ENCODE results near the gene CTNNA2.

The CTNNA2 gene

DNA sequence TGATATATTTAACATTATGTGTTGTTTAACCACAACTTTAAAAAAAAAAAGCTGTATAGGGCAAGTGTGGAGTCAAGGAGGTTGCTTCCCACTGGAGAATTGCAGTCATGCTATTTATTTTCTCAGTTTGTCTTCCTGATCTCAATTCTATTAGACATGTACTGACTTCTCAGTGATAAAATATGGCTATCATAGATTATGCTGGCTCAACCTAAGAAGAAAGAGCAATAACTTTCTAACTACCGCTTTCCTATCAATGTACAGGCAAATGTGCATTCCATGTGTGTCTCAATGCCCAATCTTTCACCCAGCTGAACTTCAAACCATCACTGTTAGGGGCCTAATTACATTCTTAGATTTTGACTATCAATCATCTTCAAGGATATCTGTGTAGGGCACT is 201.4 kb downstream of the CTNNA2 start:
- no peak for DNase-seq

DNA sequence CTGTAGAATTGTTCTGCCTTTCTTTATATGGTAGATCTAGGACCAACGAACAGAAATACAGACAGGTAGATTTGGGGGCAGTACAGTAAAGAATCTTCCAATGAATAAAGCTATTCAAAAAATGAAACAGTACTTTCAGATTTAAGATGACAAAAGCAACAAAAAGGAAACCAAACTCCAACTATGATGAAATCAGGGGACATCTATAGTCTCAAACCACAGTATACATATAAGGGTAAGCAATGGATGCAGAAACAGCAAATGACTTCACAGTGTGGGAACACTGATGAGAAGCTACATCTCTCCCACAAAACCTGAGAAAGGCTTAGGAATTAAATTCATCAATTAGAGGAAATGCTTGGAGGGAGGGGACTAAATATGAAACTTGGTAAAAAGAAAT is 202.5 kb downstream of the CTNNA2 start:
- DNase-seq = no peak

DNA sequence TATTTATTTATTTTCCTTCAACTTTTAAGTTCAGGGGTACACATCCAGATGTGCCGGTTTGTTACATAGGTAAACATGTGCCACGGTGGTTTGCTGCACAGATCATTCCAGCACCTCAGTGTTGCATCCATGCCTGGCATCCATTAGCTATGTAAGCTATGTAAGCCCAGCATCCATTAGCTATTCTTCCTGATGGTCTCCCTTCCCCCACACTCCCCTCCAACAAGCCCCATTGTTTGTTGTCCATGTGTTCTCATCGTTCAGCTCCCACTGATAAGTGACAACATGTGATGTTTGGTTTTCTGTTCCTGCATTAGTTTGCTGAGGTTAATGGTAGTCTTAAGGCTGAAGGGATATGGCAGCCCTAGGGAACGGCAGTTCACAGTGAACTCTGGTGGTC is 203.4 kb downstream of the CTNNA2 start:
- DNase-seq = no peak

DNA sequence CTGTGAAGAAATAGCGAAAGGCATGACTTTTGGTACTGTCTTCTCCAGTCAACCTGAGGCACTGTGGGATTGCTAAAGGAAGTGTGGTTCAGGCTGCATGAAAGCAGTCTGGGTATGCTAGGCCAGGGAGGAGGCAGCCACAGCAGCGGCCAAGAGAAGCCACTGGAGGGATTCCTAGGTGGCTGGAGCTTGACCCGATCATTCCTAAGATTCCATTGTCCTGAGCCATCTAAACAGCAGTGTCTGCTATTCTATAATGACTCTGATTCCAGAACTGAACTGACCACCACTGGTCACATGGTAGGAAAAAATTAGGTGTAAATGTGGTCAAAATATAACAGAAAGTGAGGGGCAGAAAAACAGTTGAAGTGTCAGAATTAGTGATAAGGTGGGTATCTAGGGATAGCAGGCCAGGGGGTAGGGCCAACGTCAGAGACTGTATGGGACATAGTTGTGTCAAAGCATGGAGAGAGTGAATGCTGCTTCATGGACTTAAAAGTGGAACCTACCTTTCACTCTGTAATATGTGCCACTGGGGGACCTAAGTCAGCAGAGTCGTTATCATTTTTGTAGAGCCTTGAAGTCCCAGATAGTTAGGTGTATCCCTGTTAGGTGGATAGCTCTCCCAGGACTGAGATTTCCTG is 204.6 kb downstream of the CTNNA2 start:
- DNase-seq = no peak

DNA sequence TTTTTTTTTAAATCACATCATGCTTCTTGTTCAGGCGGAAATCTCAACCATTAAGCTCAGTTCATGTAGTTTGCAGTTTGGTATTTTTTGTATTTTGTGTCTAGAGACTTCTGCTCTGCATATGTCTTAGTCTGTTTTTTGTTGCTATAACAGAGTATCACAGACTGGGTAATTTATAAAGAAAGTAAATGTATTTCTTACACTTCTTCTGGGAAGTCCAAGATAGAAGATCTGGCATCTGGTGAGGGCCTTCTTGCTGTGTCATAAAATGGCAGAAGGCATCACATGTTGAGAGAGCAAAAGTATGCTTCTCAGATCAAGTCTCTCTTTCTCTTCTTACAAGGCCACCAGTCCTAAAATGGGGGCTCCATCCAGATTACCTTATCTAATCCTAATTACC is 208.2 kb downstream of the CTNNA2 start:
- DNase-seq = no peak

DNA sequence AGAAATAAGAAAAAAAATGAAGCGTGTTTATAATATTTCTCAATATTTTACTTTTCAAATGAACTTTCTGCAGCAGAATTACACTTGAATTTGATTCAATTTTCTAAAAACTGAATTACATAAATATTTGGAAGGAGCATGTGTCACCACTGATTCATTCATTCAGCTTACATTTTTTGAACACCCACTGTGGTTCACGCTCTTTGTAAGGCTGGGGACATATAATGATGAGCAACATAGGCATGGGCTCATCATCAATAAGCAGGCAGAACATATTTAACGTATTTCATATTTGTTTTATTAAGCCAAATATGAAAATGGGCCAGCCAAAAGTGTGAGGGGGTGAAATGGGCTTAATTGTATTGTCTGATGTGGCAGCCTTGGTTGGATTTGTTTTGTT is 209.1 kb downstream of the CTNNA2 start:
- no peak for DNase-seq

DNA sequence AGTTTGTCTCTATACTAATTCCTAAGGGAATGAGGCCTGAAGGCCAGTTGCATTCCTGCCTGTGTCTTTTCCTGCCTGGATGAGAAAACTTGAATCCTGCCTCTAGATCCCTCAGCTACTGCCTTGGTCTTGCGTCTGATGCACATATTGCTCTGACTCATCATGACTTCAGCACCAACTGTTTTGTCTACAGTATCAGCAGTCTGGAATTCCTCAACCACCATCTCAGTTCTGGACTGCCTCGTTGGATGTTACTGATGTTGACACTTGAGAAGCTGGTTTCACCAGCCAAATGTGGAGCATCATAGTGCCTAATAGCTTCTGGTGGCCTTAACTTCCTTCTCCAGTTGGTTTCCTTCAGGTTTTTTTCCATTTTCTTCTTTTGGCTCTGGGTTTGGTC is 211.0 kb downstream of the CTNNA2 start:
- no peak for DNase-seq

DNA sequence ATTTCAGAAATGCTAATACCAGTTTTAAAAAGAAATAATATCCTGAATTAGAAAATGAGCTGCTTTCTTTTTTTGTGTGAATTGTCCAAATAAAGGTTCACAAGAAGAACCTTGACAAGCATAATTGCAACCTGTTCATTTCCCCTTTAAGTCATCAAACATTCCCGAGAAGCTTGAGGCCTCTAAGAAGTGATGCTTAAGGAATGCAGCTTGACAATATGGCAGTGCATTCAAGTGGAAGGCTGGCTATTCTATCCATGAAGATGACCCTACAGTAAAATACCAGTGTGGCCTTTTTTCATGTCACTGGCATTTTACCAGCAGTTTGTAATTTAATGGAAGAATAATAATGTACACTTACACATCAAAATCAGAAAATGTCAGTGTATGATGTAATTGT is 216.7 kb downstream of the CTNNA2 start:
- no peak for DNase-seq

DNA sequence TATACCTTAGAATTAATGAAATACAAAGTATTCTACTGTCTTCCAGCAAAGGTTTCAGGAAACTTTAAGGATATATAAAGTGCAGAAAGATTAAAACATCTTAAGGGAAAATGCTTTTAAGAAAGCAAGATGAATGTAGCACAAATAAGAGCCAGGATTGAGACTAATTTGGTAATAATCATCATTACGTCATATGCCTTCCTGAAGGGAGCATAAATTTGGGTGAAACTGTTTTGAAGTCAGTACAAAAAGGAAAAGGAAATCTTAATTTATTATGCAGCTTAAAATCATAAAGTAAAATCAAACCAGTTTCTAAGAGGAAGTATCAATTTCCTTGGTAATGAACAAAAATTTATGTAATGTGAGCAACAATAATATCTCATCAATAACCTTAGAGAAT is 221.7 kb downstream of the CTNNA2 start:
- DNase-seq = no peak

DNA sequence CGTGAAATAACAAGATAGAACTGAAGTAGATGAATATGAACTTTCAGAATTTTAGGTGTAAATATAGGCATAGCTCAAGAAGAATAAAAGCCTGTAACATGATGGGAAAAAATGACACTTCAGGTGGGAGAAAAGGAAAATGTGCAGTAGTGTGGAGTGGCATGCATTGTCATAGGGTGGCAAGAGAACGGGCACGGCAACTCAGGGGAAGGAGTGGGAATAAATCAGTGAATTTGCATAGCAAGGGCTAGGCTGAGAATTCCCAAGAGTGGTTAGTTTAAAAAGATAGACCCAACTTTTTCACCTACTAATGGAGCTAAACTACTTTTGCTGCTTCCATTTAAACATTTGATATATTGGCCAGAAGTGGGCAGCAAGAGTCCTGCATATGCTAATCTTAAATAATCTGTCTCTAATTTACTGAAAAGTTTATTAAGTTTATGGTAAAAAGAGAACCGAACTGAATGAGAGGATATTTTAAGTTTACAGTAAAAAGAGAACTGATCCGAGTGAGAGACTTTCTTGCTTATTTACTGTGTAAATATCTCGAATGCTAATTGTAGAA is 228.1 kb downstream of the CTNNA2 start:
- DNase-seq = no peak

DNA sequence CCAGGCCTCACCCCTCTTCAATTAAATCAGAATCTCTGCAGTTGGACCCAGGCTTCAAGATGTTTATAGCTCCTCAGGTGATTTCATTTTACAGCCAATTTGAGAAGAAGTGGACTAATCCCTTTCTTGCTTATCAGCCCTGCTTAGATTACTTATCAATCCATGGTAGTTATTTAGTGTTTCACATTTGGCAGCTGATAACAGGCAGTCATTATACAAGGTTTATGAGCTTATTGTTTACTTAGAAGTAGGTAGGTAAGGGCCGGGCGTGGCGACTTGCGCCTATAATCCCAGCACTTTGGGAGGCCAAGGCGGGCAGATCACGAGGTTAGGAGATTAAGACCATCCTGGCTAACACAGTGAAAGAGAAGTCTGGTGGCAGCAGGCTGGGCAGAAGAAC is 237.5 kb downstream of the CTNNA2 start:
- no peak for DNase-seq

DNA sequence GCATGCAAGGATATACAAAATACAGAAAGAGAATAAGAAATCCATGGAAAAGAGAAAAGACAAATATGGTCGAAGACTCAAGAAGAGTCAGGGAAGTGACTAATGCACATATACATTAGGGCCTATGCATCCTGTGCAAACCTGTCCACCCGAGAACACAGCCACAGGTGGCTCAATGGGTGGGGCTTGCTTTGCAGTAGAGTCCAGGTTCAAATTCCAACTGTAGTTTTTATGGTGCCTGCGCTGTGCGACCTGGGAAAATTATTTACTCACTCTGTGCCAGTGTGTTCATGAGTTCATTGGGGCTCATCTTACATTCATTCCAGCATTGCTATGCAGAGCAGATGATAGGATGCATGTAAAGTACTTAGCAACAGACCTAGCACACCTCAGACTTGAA is 244.7 kb downstream of the CTNNA2 start:
- no peak for DNase-seq

DNA sequence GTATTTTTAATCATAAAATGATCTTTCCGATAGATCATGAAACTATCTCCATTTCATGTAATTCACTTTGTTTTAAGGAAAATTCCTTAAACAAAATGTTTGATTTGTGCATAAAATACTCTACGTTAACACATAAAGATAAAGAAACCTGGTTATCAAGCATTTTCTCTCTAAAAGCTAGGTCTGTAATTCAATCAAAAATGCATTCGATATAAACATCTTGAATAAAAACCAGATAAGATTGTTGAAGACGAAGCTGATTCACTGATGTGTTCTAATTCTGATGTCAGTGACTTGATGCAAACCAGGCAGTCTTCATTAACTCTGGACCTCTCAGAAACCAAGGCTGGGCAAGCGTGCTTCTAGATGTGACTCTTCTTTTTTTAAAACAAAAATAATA is 245.2 kb downstream of the CTNNA2 start:
- no peak for DNase-seq

DNA sequence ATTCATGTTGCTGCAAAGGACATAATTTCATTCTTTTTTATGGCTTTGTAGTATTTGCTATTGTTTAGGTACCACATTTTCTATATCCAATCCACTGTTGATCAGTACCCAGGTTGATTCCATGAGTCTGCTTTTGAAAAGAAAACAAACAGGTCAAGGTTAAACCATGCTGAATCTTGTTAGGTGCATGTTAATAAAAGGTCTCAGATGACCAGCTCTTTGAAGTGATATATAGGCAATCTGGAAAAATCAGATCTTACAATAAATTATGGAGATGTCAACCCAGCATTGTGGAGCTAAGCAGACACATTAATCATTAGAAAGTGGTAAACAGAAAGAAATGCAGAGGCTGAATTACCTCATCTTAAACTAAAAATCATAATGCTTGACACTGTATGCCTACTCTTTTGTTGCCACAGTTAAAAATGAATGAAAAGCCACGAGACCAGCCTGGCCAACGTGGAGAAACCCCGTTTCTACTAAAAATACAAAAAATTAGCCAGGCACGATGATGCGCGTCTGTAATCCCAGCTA is 246.0 kb downstream of the CTNNA2 start:
- no peak for DNase-seq

DNA sequence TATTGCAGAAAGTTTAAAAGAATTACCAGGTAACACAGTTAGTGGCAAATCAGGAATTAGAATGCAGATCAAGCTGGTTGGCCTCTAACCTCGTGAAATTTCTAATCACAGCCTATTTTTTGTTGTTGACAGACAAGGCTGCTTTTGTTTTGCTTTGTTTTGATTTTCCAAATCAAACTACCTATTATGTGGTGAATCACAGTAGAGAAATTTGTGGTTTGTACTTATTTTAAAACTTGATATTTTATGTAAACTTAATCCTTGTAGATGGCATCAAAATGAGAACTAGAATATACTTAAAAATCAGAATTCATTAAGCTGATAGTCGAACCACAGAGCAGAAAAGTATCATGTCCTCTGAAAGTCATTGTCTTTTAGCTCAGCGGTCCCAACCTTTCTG is 258.1 kb downstream of the CTNNA2 start:
- no peak for DNase-seq

DNA sequence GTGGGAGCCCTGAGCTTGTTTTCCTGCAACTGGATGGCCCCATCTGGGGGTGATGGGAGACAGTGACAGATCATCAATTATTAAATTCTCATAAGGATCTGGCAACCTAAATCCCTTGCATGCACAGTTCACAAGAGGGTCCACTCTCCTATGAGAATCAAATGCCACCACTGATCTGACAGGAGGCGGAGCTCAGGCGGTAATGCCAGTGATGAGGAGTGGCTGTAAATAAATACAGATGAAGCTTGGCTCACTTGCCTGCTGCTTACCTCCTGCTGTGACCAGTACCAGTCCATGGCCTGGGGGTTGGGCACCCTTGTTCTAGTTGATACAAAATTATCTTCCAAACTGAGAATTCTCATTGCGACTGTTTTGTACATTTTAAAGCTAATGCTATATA is 258.6 kb downstream of the CTNNA2 start:
- no peak for DNase-seq

DNA sequence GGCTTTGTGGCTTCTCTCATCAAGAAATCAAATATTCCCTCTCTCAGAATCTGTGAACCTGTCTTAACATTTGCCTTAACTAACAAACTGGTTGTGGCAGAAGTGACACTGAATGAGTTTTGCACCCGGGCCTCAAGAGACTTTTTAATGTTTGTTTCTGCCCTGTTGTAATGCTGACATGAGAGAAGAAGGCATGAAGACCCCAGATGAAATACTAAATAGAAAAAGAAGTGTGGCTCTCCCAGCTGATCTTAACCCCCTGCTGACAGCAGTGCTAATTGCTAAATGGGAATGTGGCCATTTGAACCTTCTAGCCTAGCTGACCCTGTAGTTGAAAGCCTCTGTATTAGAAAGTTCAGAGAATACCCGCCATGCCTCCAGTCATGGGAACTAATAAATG is 261.2 kb downstream of the CTNNA2 start:
- DNase-seq = no peak

DNA sequence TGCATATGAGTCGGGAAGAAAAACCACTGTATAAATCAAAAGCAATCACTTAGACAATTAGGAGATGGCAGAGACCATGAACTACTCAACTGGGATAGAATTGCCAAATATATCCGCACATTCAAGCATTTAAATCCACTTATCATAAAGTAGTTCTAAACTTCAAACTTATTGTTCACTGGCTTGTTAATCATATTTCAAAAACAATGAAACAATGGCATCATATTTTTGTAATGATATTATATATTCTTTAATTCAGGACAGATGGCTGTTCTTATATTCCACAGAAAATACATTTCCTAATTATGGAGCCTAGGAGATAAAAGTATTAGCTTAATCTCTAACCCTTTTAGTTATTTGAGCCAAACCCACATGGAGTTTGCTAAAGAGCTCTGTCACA is 263.6 kb downstream of the CTNNA2 start:
- DNase-seq = no peak

DNA sequence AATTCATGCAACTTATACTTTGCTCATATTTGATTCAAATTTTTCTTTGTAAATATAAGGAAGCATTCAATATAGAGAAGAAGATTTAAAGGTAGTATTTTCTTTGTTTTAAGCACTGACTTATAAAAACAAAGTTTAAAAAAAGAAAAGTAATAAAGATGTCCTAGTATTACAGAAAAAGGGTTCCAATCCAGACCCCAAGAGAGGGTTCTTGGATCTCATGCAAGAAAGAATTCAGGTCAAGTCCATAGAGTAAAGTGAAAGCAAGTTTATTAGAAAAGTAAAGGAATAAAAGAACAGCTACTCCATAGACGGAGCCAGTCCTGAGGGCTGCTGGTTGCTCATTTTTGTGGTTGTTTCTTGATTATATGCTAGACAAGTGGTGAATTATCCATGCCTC is 267.9 kb downstream of the CTNNA2 start:
- DNase-seq = no peak

DNA sequence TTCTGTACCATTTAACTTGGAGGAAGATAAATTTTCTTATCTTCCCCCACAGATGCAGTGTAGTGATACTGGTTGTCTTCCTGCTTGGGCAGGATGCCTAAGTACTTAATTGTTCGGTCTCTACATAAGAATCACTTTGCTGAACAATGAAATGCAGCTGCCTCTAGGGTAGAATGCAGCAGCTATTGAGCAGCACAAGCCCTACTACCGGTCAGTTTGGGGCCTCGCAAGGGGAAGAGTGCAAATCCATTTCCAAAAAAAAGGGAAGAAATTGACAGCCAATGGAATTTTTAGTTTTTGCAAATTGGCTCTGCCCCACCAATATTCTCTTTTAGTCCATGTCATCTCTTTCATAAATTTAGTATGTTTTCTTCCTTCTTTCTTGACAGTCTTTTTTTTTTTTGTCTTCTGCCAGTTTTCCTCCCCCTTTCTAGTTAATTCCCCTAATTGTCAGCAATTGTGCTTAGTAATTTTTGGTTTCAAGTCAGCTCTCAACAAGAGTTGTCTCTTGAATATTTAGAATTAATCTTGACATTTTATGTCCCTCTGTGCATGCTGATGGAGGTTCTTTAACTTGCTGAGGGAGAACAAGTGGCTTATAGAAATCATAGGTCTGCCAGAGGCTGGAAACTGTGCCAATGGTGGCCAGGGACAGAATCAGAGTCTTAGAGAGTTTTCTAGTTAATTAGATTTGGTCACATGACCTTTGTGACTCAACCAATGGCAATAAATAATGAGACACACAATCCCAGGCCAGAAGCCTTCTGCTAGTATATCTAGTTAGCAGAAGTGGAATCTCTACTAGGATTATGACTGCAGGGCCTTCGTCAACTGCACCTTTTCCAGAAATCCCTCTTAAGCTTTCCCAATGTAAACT is 270.0 kb downstream of the CTNNA2 start:
- no peak for DNase-seq

DNA sequence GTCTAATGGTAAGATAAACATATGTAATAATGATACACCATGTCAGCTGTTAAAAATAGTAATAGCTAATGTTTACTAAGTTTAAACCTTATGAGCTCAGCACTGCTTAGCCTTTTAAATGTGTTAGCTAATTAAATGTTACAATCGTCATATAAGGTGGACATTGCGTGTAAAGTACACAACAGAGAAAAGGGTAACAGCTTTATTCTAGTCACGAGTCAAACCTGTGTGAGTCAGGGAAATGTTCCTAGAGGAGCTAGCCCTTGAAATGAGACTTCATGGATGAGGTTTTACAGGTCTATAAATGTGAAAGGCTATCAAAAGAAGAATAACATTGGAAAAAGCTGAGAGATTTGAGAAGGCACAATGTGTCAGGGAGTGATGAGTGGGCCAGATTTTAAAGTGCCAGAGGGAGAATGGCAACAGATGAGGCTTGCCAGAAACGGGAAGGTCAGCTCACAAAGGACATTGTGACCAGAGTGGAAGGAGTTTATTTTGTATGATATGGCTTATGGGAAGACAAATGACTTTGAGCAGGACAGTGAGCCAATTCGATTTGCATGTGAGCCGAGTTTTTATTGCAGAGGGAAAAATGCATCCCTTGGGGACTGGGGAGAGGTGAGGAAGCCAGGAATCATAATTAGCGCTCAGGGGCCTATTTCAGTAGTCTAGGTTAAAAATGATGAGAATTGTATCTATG is 276.3 kb downstream of the CTNNA2 start:
- DNase-seq = no peak

DNA sequence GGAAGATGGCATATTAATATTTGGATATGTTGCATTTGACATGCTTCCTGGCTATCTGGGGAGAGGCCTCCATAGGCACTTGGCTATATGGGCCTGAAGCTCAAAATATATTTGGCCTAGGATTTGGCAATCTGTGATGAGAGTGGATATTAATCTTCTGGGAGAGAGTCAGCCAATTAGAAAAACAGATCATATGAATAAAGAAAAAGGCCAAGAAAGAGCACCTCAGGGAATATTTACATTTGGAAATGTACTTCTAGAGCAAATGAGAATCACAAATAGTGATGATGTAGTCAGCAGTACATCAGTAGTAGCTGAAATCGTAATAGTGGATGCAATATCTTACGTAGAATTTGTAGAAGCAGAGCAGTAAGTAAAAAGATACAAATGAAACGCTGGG is 277.0 kb downstream of the CTNNA2 start:
- no peak for DNase-seq

DNA sequence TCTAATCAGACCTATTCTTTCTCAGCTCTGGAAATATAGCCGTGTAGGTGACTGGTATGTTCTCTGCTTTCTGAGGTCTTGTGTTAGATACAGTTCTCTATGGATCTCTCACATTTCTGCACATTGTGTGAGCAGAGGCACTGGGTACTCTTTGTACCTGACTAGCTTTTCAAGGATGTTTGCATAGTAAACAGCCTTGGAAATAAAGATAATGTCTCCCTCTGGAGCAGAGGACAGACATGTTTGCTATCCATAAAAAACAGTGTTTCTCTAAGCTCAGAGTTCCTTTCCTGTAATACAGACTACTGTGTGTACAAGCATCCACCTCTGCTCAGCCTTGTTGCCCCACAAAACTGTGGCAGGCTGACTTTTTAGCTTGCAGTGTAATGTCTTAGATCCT is 279.2 kb downstream of the CTNNA2 start:
- DNase-seq = no peak

DNA sequence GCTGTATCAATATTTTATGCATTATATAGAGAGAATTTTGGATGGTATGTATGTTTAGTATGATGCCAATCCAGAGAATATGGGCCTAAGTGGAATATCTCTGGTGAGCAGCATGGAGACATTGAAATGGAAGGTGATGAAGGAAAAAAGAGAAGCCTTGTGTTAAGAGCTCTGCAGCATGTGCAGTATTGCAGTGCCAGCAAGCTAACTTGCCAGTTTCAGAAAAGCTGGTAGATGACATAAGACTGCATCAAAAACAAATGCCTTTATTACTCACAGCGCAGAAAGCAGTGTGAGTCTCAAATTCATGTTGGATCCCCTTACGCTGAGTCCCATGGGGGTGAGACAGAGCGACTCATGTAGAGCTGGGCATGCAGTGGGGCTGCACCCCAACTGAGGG is 280.2 kb downstream of the CTNNA2 start:
- DNase-seq = no peak

Measured in NCI-H146 (cell line).